Measurements from ENCODE around the gene PCGF2.

- TF ChIP-seq MYC (IDR thresholded peaks at IDR 0.05; ENCODE audit: low read depth, low read length) (no peak), CTCF (IDR thresholded peaks at IDR 0.05; ENCODE audit: low read depth, low read length) (no peak), POLR2A (IDR thresholded peaks at IDR 0.05; ENCODE audit: extremely low read depth, insufficient read length) (no peak), MAX (IDR thresholded peaks at IDR 0.05; ENCODE audit: low read depth, low read length) (no peak)
Observed at GRCh38 chr17:38741921-38742410, 6.2 kb downstream of the PCGF2 start.
